C4-2B (cell line): ENCODE data around the gene ARAP2.

Experiments
- H3K27ac ChIP-seq: fragments of 450-650 bp; 2 replicates; pipeline ENCODE4 v1.5.1; 2017
- CTCF ChIP-seq: fragments of 450-650 bp; conservative IDR thresholded peaks from 2 replicates; pipeline ENCODE4 v1.5.1; 2017; ENCODE audit warnings: mild to moderate bottlenecking
- ZFX ChIP-seq: fragments of 450-650 bp; IDR thresholded peaks from 2 replicates; pipeline ENCODE4 v1.6.1; 2017

Gene ARAP2

GRCh38 chr4:36042122-36042970 lies 202.0 kb downstream of the ARAP2 start:
- no peak for TF ChIP-seq CTCF
- TF ChIP-seq ZFX, result no peak
- no peak overlapping the region for H3K27ac ChIP-seq

GRCh38 chr4:36041340-36041739 lies 203.0 kb downstream of the ARAP2 start:
- TF ChIP-seq CTCF, result no peak
- TF ChIP-seq ZFX, result no peak
- no peak overlapping the region for H3K27ac ChIP-seq

- no peak overlapping the region for H3K27ac ChIP-seq
- no peak for TF ChIP-seq ZFX
- no peak for TF ChIP-seq CTCF
Observed at GRCh38 chr4:36039026-36039425, 205.3 kb downstream of the ARAP2 start.

GRCh38 chr4:36038491-36038890 lies 205.8 kb downstream of the ARAP2 start:
- TF ChIP-seq ZFX, result no peak
- TF ChIP-seq CTCF, result no peak
- no peak overlapping the region for H3K27ac ChIP-seq

GRCh38 chr4:36037127-36037526 lies 207.2 kb downstream of the ARAP2 start:
- H3K27ac ChIP-seq, result no peak overlapping the region
- TF ChIP-seq ZFX, result no peak
- TF ChIP-seq CTCF, result no peak

- TF ChIP-seq ZFX (no peak), CTCF (no peak)
- H3K27ac ChIP-seq, result no peak overlapping the region
Observed at GRCh38 chr4:36029951-36030350, 214.4 kb downstream of the ARAP2 start.

- TF ChIP-seq CTCF, result no peak
- TF ChIP-seq ZFX, result no peak
- H3K27ac ChIP-seq, result no peak overlapping the region
Observed at GRCh38 chr4:36027203-36027602, 217.1 kb downstream of the ARAP2 start.
